ENCODE data around the gene KIF26B.

DNA sequence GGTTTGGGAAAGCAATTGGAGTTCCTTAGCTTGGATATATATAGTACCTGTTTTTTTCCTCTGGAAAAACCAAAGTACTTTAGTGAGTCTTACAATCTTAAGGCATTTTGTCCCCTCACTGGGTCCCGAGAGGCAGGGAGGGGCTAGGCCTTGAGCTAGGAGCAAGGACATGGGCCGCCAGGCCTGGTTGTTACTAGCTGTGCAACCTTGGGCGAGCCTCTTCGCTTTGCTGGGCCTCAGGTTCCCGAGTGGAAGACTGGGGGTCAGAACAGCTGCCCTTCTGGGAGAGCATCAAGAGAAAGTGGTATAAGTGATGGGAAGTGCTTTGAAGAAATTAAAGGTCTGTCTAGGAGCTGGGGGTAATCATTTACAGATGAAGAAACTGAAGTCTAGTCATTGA is 553.2 kb downstream of the KIF26B start:
- TF ChIP-seq, protein P1, sequence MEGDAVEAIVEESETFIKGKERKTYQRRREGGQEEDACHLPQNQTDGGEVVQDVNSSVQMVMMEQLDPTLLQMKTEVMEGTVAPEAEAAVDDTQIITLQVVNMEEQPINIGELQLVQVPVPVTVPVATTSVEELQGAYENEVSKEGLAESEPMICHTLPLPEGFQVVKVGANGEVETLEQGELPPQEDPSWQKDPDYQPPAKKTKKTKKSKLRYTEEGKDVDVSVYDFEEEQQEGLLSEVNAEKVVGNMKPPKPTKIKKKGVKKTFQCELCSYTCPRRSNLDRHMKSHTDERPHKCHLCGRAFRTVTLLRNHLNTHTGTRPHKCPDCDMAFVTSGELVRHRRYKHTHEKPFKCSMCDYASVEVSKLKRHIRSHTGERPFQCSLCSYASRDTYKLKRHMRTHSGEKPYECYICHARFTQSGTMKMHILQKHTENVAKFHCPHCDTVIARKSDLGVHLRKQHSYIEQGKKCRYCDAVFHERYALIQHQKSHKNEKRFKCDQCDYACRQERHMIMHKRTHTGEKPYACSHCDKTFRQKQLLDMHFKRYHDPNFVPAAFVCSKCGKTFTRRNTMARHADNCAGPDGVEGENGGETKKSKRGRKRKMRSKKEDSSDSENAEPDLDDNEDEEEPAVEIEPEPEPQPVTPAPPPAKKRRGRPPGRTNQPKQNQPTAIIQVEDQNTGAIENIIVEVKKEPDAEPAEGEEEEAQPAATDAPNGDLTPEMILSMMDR (IDR thresholded peaks at IDR 0.05; ENCODE audit: low read length): no peak
- TF ChIP-seq EZH2phosphoT487 (IDR thresholded peaks at IDR 0.05; ENCODE audit: low read length): no peak

All from MM.1S (cell line).